ENCODE data around the gene FERMT2.

The FERMT2 gene

GRCh38 chr14:52939427-52939826 lies 11.4 kb downstream of the FERMT2 start:
- H3K36me3 ChIP-seq (ENCODE audit: control insufficient read depth, low read length), result no peaks in the 10 kb centered on the region
- H4K20me1 ChIP-seq (ENCODE audit: control insufficient read depth, insufficient read depth, low read depth, low read length), result no peaks in the 10 kb centered on the region
- H3K4me2 ChIP-seq (ENCODE audit: low read length), result no peak overlapping the region
- no peak overlapping the region for H3K4me3 ChIP-seq (ENCODE audit: low read length)
- no peaks in the 10 kb centered on the region for H3F3A ChIP-seq (ENCODE audit: control insufficient read depth, insufficient read depth)
- no peak overlapping the region for H3K27ac ChIP-seq (ENCODE audit: low read depth, low read length)
- TF ChIP-seq EZH2phosphoT487 (IDR thresholded peaks at IDR 0.05; ENCODE audit: borderline replicate concordance, low read length) (no peak), CTCF (IDR thresholded peaks at IDR 0.05; ENCODE audit: low read depth, low read length, poor library complexity, severe bottlenecking) (no peak)
- H3K9me3 ChIP-seq (ENCODE audit: control insufficient read depth, insufficient read depth, low read length), result no peaks in the 10 kb centered on the region
- no peaks in the 10 kb centered on the region for H3K9me2 ChIP-seq (replicated peaks; ENCODE audit: control insufficient read depth, low read length)
- H3K4me1 ChIP-seq (ENCODE audit: control insufficient read depth, low read length), result no peaks in the 10 kb centered on the region
- peaks cover 20% of the 10 kb centered on the region for H3K27me3 ChIP-seq (ENCODE audit: control insufficient read depth, low read length)
- no peaks in the 10 kb centered on the region for H3K79me2 ChIP-seq (ENCODE audit: control insufficient read depth, low read length)

GRCh38 chr14:52937869-52938268 lies 13.0 kb downstream of the FERMT2 start:
- no peaks in the 10 kb centered on the region for H3K4me1 ChIP-seq (ENCODE audit: control insufficient read depth, low read length)
- H3F3A ChIP-seq (ENCODE audit: control insufficient read depth, insufficient read depth), result no peaks in the 10 kb centered on the region
- no peaks in the 10 kb centered on the region for H3K79me2 ChIP-seq (ENCODE audit: control insufficient read depth, low read length)
- no peak overlapping the region for H3K4me2 ChIP-seq (ENCODE audit: low read length)
- H3K9me2 ChIP-seq (replicated peaks; ENCODE audit: control insufficient read depth, low read length), result no peaks in the 10 kb centered on the region
- H3K27ac ChIP-seq (ENCODE audit: low read depth, low read length), result no peak overlapping the region
- no peaks in the 10 kb centered on the region for H3K36me3 ChIP-seq (ENCODE audit: control insufficient read depth, low read length)
- H4K20me1 ChIP-seq (ENCODE audit: control insufficient read depth, insufficient read depth, low read depth, low read length), result no peaks in the 10 kb centered on the region
- TF ChIP-seq CTCF (IDR thresholded peaks at IDR 0.05; ENCODE audit: low read depth, low read length, poor library complexity, severe bottlenecking) (no peak), EZH2phosphoT487 (IDR thresholded peaks at IDR 0.05; ENCODE audit: borderline replicate concordance, low read length) (0 out of 2 replicates have a peak, but pooled peaks have one; percentile 47)
- H3K4me3 ChIP-seq (ENCODE audit: low read length), result no peak overlapping the region
- H3K9me3 ChIP-seq (ENCODE audit: control insufficient read depth, insufficient read depth, low read length), result no peaks in the 10 kb centered on the region
- H3K27me3 ChIP-seq (ENCODE audit: control insufficient read depth, low read length), result peaks cover 21% of the 10 kb centered on the region

GRCh38 chr14:52937306-52937705 lies 13.5 kb downstream of the FERMT2 start:
- no peaks in the 10 kb centered on the region for H3K4me1 ChIP-seq (ENCODE audit: control insufficient read depth, low read length)
- TF ChIP-seq EZH2phosphoT487 (IDR thresholded peaks at IDR 0.05; ENCODE audit: borderline replicate concordance, low read length) (no peak), CTCF (IDR thresholded peaks at IDR 0.05; ENCODE audit: low read depth, low read length, poor library complexity, severe bottlenecking) (no peak)
- H3K79me2 ChIP-seq (ENCODE audit: control insufficient read depth, low read length), result no peaks in the 10 kb centered on the region
- H3K4me2 ChIP-seq (ENCODE audit: low read length), result no peak overlapping the region
- H3K9me3 ChIP-seq (ENCODE audit: control insufficient read depth, insufficient read depth, low read length), result no peaks in the 10 kb centered on the region
- no peaks in the 10 kb centered on the region for H3K36me3 ChIP-seq (ENCODE audit: control insufficient read depth, low read length)
- no peak overlapping the region for H3K27ac ChIP-seq (ENCODE audit: low read depth, low read length)
- H3K27me3 ChIP-seq (ENCODE audit: control insufficient read depth, low read length), result peaks cover 21% of the 10 kb centered on the region
- H3K9me2 ChIP-seq (replicated peaks; ENCODE audit: control insufficient read depth, low read length), result no peaks in the 10 kb centered on the region
- H4K20me1 ChIP-seq (ENCODE audit: control insufficient read depth, insufficient read depth, low read depth, low read length), result no peaks in the 10 kb centered on the region
- H3F3A ChIP-seq (ENCODE audit: control insufficient read depth, insufficient read depth), result no peaks in the 10 kb centered on the region
- no peak overlapping the region for H3K4me3 ChIP-seq (ENCODE audit: low read length)

GRCh38 chr14:52936437-52936836 lies 14.4 kb downstream of the FERMT2 start:
- no peaks in the 10 kb centered on the region for H3F3A ChIP-seq (ENCODE audit: control insufficient read depth, insufficient read depth)
- TF ChIP-seq EZH2phosphoT487 (IDR thresholded peaks at IDR 0.05; ENCODE audit: borderline replicate concordance, low read length) (no peak), CTCF (IDR thresholded peaks at IDR 0.05; ENCODE audit: low read depth, low read length, poor library complexity, severe bottlenecking) (no peak)

More at GRCh38 chr14:52936437-52936836, 14.4 kb downstream of the FERMT2 start:
- H3K4me3 ChIP-seq (ENCODE audit: low read length), result no peak overlapping the region
- H3K4me2 ChIP-seq (ENCODE audit: low read length), result no peak overlapping the region
- H3K27me3 ChIP-seq (ENCODE audit: control insufficient read depth, low read length), result peaks cover 21% of the 10 kb centered on the region
- no peaks in the 10 kb centered on the region for H3K4me1 ChIP-seq (ENCODE audit: control insufficient read depth, low read length)
- no peaks in the 10 kb centered on the region for H3K36me3 ChIP-seq (ENCODE audit: control insufficient read depth, low read length)
- no peak overlapping the region for H3K27ac ChIP-seq (ENCODE audit: low read depth, low read length)
- no peaks in the 10 kb centered on the region for H3K79me2 ChIP-seq (ENCODE audit: control insufficient read depth, low read length)
- H4K20me1 ChIP-seq (ENCODE audit: control insufficient read depth, insufficient read depth, low read depth, low read length), result no peaks in the 10 kb centered on the region
- H3K9me3 ChIP-seq (ENCODE audit: control insufficient read depth, insufficient read depth, low read length), result no peaks in the 10 kb centered on the region
- no peaks in the 10 kb centered on the region for H3K9me2 ChIP-seq (replicated peaks; ENCODE audit: control insufficient read depth, low read length)
